Measurements from ENCODE around the gene YOD1.

The YOD1 gene

DNA sequence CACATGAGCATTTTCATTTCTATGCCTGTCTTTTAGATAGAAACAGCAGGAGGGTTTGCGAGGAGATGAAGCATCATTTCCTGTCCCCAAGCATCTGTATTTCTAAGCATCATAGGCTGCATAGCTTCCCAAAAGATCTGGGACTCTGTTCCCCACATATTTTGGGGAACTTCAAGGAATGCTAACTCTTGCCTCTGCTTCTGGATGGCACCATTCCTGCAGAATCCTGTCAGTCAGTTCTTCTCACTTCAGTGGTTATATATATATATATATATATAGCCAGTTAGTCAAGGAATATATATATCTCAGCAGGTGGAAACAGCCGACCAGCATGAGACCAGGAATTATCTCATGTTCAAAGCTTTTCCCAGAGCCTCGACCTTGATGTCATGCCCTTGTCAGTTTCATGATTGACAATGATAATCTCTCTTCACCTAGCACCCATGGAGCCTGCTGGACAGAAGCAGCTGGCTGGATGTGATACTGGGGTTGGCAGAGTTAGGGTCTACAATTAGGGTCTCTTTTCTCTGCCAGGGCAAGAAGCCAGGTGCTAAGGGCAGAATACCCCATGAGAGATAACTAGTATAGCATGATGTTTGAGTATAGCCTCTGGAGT lies 4.5 kb upstream of the YOD1 start:
- POLR2A ChIA-PET, result no interaction called here
- CTCF ChIA-PET, result interaction anchor here (0.8 to 3.6 kb wide), 5 partner anchors 13 to 349 kb away, joined by 3 to 14 read pairs (median 4); no protein-coding TSS in a partner anchor
- H3K4me3 ChIP-seq (ENCODE audit: low read depth, low read length), result no peak overlapping the region
- DNase-seq (ENCODE audit: low read depth, low spot score), result no peak
- TF ChIP-seq, protein P1, sequence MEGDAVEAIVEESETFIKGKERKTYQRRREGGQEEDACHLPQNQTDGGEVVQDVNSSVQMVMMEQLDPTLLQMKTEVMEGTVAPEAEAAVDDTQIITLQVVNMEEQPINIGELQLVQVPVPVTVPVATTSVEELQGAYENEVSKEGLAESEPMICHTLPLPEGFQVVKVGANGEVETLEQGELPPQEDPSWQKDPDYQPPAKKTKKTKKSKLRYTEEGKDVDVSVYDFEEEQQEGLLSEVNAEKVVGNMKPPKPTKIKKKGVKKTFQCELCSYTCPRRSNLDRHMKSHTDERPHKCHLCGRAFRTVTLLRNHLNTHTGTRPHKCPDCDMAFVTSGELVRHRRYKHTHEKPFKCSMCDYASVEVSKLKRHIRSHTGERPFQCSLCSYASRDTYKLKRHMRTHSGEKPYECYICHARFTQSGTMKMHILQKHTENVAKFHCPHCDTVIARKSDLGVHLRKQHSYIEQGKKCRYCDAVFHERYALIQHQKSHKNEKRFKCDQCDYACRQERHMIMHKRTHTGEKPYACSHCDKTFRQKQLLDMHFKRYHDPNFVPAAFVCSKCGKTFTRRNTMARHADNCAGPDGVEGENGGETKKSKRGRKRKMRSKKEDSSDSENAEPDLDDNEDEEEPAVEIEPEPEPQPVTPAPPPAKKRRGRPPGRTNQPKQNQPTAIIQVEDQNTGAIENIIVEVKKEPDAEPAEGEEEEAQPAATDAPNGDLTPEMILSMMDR (IDR thresholded peaks at IDR 0.05; ENCODE audit: insufficient read depth, low read length, missing control alignments), result no peak

DNA sequence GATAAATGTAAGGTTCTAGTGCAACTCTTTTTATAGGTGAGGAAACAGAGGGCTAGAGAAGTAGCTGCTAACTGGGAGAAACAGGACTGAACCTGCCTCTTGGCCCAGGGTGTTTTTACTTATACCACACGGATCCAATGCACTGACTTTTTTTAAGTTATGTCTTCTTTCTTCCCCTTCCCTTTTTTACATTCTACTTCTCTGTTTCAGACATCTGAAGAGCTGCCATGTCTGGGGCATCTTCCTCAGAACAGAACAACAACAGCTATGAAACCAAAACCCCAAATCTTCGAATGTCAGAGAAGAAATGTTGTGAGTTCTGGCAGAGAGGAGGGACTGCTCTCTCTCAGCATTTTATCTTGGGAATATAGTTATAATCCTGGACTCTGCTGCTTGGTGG lies 3.5 kb upstream of the YOD1 start:
- TF ChIP-seq, protein P1 (IDR thresholded peaks at IDR 0.05; ENCODE audit: insufficient read depth, low read length, missing control alignments), result no peak
- no peak for DNase-seq (ENCODE audit: low read depth, low spot score)
- POLR2A ChIA-PET, result no interaction called here
- CTCF ChIA-PET, result interaction anchor here (1.1 to 1.9 kb wide), 4 partner anchors 14 to 350 kb away, joined by 3 to 6 read pairs (median 4); no protein-coding TSS in a partner anchor
- H3K4me3 ChIP-seq (ENCODE audit: low read depth, low read length), result no peak overlapping the region

DNA sequence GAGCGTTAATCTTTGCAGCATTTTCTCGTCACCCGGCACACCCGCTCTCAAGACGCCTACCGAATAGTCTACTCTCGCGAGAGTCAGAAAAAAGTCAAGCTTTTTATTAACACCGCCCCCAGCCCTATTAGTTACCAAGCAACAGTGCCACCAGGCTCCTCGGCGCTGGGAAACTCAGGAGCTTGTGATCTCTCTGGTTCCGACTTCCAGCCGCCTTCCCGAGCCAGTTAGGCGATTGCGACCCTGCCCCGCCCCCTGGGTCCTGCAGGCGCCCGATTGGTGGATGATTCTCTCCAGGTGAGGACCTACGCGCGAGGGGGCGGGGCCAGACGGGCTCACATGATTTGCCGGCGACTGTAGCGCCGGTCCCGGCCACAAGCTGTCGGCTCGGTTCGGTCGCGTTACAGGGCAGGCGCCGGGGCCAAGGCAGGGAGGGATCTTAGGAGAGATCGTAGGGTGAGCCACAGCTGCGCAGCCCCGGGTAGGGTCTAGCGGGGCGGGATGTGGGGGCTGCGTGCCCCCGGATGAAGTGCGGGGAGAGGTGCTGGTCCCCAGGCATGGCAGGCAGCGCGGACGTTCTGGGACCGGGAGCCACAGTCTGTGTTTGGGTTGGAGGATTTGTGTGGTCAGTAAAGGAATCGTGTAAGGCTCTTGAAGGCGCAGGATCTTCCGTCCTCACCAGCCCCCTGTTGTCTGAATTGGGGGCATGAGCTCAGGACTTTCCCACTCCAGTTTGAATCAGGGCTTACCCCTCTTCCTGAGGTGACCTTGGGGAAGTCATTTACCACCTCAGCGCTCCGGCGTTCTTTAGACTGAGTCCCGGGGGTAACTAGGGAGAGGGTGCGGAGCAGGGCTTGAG lies 2.1 kb upstream of the YOD1 start, which contains the start of gene PFKFB2:
TSS of gene PFKFB2 (plus strand) at position 365 of the 859 bp plus-strand sequence. CDS start 1,443 bp downstream, outside the sequence.
- DNase-seq (ENCODE audit: low read depth, low spot score), result peak; percentile 63
- POLR2A ChIA-PET, result interaction anchor here (0.6 kb wide), 1 partner anchor 269 kb away, joined by 3 read pairs; no protein-coding TSS in a partner anchor

DNA sequence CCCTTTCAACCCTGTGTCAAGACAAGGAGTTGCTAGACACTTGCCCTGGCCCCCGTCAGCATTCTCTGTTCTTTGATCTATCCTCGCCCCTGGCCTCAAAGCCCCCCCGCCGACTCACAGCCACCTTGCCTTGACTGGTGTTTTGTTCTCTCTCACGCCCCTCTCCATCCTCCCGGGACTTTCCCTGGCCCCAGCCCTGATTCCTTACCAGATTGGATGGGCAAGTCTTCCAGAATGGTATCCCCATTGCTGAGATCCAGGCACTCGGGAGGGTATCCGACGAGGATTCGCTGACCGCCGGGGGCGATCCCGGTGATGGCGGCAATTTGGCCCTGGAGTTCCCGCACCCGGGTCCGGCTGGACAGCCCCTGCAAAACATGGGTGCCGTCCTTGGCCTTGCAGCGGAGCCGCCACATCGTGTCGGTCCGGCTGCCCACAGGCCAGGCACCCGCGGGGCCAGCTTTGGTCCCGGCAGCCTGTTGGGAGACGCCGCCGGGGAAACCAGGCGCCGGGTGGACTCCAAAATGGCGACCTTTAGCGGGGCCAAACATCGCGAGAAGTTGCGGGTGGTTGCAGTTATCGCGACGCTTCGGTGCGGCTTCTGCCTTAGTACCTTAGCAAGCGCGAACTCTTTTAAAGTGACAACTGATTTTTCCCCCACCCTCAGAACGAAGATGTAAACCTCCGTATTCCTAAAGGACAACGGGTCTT lies 373 bp downstream of the YOD1 start:
- no peak for DNase-seq (ENCODE audit: low read depth, low spot score)
- peak overlapping the region; percentile 84 for H3K4me3 ChIP-seq (ENCODE audit: low read depth, low read length)
- POLR2A ChIA-PET, result no interaction called here
- TF ChIP-seq, protein P1 (IDR thresholded peaks at IDR 0.05; ENCODE audit: insufficient read depth, low read length, missing control alignments), result no peak
- CTCF ChIA-PET, result interaction anchor here (0.6 to 5.8 kb wide), 18 partner anchors 8 to 355 kb away, joined by 3 to 53 read pairs (median 8); partner anchors contain the start of gene C1orf116

More for the DNA sequence above, 2.1 kb upstream of the YOD1 start, which contains the start of gene PFKFB2:
- TF ChIP-seq, protein P1 (IDR thresholded peaks at IDR 0.05; ENCODE audit: insufficient read depth, low read length, missing control alignments), result no peak
- peak within 1 kb of the TSS; percentile 71 for H3K4me3 ChIP-seq (ENCODE audit: low read depth, low read length)
- CTCF ChIA-PET, result interaction anchor here (0.8 to 1.9 kb wide), 9 partner anchors 8 to 353 kb away, joined by 3 to 8 read pairs (median 3); no protein-coding TSS in a partner anchor

DNA sequence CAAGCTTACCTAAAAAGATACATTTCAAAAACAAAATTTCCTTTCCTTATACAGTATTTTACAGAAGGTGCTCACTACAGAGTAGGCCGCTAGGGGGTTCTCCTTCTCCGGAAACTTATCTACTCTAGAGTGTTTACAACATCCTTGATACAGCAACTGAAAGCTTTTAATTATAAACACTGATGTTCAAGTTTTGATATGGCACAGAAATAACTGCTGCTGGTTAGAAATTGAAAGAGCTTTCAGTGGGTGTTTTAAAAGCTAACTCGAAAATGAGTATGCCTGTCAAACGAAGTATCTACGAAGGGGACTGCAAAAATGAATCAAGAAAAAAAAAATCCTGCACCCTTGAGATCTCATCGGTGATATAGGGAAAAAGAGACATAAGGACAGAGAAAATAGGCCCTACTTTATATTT lies 1.0 kb downstream of the YOD1 start:
- POLR2A ChIA-PET, result no interaction called here
- TF ChIP-seq, protein P1 (IDR thresholded peaks at IDR 0.05; ENCODE audit: insufficient read depth, low read length, missing control alignments), result peak; percentile 60
- H3K4me3 ChIP-seq (ENCODE audit: low read depth, low read length), result peak overlapping the region; percentile 84
- CTCF ChIA-PET, result interaction anchor here (0.6 to 5.8 kb wide), 23 partner anchors 8 to 355 kb away, joined by 3 to 53 read pairs (median 5); partner anchors contain the start of gene C1orf116
- DNase-seq (ENCODE audit: low read depth, low spot score), result no peak
